Bone marrow (tissue), 2 donors: ENCODE data around the gene NPAS3.
A peak's percentile ranks its signal among the peaks of the same experiment; 100 is the strongest.

Source experiments
- DNase-seq, 2 donors: peaks; one replicate each; lab custom pipeline; 2025; lab: John Stamatoyannopoulos, UW

Gene NPAS3

GRCh38 chr14:33449268-33449667 is 510.6 kb downstream of the NPAS3 start:
- DNase-seq, result no peak

GRCh38 chr14:33449703-33450395 is 511.2 kb downstream of the NPAS3 start:
- no peak for DNase-seq

- DNase-seq, result no peak
Measured at GRCh38 chr14:33450416-33450815, 511.7 kb downstream of the NPAS3 start.

- no peak for DNase-seq
Measured at GRCh38 chr14:33451211-33451610, 512.5 kb downstream of the NPAS3 start.

GRCh38 chr14:33452995-33453394 is 514.3 kb downstream of the NPAS3 start:
- no peak for DNase-seq

- DNase-seq, result peak in 1 of 2 donors; percentile 22
Measured at GRCh38 chr14:33454022-33454595, 515.4 kb downstream of the NPAS3 start.

- DNase-seq, result no peak
Measured at GRCh38 chr14:33454707-33455106, 516.0 kb downstream of the NPAS3 start.

GRCh38 chr14:33455654-33456345 is 517.1 kb downstream of the NPAS3 start:
- DNase-seq, result no peak

- no peak for DNase-seq
Measured at GRCh38 chr14:33457021-33457420, 518.3 kb downstream of the NPAS3 start.

- no peak for DNase-seq
Measured at GRCh38 chr14:33457617-33458016, 518.9 kb downstream of the NPAS3 start.

GRCh38 chr14:33460164-33460563 is 521.5 kb downstream of the NPAS3 start:
- DNase-seq, result no peak

GRCh38 chr14:33461036-33461435 is 522.4 kb downstream of the NPAS3 start:
- no peak for DNase-seq

- no peak for DNase-seq
Measured at GRCh38 chr14:33463731-33464130, 525.1 kb downstream of the NPAS3 start.

- no peak for DNase-seq
Measured at GRCh38 chr14:33464254-33464962, 525.7 kb downstream of the NPAS3 start.

- DNase-seq, result no peak
Measured at GRCh38 chr14:33465846-33466700, 527.4 kb downstream of the NPAS3 start.

- DNase-seq, result no peak
Measured at GRCh38 chr14:33467971-33468370, 529.3 kb downstream of the NPAS3 start.

- no peak for DNase-seq
Measured at GRCh38 chr14:33469898-33470297, 531.2 kb downstream of the NPAS3 start.

- DNase-seq, result no peak
Measured at GRCh38 chr14:33471776-33472175, 533.1 kb downstream of the NPAS3 start.

- DNase-seq, result peak in 1 of 2 donors; percentile 45
Measured at GRCh38 chr14:33475623-33476022, 536.9 kb downstream of the NPAS3 start.

GRCh38 chr14:33477797-33478196 is 539.1 kb downstream of the NPAS3 start:
- no peak for DNase-seq

- no peak for DNase-seq
Measured at GRCh38 chr14:33480071-33480886, 541.6 kb downstream of the NPAS3 start.
